Limb (tissue), 2 donors: ENCODE results near the gene SIRT7.
A peak's percentile ranks its signal among the peaks of the same experiment; 100 is the strongest.
"Not testable (repeated sequence)": the region's sequence is repeated elsewhere in the genome, so short reads cannot be mapped to it uniquely, and the experiment has no call there.

Source experiments
- DNase-seq, 2 donors: peaks; one replicate each; pipeline ENCODE4 v3.0.0-alpha.2; 2016; ENCODE audit errors: extremely low spot score in 2 of 2

SIRT7 gene

DNA sequence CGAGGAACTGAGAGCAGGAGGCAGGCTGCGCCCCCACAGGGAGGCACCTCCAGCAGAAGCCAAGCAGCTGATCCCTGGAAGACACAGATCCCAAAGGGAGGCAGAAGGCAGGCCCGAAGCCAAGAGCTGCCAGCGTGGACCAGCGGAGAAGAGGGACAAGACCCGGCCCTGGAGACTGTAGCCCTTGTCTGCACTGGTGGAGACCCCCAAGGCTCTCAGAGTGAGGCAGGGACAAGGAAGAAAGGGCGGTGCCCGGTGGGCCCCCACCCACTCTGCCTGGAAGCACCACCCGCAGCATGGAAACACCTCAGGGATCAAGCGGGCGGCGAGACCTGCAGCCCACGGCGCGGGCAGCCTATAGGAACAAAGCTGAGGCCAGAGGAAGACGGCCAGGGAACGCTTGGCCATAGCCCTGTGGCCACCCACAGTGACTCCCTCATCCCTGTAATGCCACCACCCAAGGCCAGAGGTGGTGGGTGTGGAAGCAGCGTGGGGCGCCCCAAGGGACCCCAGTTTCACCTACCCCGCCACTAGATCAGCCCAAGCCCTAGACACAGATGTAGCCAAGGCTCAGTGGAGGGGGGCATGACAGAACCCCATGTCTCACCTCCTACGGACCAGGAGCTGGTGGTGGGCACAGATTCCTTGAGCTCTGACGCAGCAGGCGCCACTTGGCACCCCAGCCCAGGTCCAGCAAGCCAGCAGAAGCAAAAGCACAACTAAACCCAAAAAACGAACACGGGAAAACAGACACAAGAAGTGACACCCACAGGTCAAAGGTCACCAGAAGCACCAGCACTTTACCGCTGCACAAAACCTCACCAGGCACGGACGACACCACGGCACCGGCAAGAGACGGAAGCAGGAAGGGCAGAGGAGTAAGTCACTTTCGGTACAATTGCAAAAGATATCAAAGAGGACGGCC is 2.9 kb upstream of the SIRT7 start:
- DNase-seq: no peak

DNA sequence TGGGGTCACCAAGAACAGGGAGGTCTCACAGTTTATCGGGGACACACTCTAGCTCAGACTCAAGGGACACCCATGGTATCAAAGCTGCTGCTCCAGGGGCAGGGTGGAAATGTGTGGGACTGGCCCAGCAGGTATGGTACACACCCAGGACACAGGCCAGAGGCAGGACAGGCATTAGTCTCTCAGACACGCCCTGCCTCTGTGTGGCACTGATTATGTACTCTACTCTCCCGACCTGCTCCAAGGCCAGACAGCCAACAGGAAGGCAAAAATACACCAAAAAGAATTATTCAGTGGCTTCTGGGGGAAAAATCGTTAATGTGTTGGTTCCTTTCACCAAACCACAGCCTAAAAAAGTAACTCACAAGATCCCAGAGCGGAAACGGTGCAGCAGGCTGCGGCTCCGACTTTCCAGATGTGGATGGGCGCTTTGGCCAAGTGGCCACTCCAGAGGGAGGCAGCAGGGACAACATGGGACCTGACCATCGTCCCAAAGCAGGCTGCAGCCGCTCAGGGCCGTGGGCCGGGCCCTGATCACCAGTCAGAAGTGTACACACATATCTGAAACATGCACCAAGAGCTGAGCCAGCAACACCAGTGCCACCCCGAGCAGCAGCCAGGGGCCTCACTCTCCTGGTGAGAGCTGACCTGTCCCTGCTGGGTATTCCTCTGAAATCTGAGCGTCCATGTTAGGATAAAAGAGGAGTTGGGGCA is 1.0 kb upstream of the SIRT7 start:
- DNase-seq: no peak

DNA sequence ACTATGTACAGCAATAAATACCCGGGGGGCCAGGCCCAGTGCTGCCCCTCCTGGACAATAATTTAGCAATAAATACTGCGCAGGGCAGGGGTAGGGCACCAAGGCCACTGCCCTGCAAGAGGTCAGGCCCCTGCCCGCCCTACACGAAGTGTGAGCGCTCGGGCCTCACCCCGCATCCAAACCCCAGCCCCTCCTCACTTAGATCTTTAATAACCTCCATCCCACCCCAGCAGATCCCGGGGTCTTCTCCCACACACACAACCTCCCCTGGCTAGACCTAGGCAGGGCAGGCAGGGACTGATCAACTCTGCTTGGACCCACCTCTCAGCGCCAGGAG is 325 bp upstream of the SIRT7 start:
- DNase-seq: not testable (repeated sequence)

DNA sequence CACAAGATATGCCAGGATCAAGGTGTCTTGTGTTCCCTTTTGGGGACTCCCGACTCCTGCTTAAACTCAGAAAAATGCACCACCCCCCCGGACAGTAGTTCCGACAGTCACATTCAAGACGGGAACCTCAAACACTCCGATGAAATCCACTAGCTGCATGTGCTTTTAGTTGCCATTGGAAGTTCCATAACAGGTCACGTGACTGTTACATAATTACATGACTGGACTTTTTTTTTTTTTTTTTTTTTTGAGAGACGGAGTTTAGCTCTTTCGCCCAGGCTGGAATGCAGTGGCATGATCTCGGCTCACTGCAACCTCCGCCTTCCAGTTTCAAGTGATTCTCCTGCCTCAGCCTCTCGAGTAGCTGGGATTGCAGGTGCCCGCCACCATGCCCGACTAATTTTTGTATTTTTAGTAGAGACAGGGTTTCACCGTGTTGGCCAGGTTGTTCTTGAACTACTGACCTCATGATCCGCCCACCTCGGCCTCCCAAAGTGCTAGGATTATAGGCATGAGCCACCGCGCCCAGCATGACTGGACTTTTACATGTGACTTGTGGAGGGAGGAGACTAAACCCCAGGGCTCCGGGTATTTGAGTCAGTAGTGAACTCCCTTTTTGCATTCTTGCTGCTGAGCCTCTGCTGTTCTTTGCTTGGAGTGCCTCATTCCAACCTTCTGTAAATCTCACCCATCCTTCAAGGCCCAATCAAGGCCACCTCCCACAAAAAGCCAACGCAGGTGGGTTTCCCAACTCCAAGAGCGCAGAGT is 1.6 kb downstream of the SIRT7 start:
- DNase-seq: no peak

DNA sequence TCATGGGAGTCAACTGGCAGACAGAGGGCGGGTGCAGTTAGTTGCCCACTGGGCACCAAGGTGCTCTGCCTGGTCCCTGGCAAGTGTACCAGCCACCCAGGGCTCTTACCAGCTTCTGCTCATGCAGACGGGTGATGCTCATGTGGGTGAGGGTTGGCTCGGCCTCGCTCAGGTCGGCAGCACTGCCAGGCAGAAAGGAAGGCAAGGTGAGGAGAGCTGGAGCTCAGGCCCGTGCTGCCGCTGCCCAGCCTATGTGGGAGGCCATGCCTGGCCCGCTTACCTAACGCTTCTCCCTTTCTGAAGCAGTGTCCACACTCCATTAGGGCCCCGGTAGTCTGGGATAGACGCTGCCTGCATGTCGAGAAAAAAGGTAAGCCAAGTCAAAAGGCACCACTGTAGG is 2.6 kb downstream of the SIRT7 start:
- no peak for DNase-seq

DNA sequence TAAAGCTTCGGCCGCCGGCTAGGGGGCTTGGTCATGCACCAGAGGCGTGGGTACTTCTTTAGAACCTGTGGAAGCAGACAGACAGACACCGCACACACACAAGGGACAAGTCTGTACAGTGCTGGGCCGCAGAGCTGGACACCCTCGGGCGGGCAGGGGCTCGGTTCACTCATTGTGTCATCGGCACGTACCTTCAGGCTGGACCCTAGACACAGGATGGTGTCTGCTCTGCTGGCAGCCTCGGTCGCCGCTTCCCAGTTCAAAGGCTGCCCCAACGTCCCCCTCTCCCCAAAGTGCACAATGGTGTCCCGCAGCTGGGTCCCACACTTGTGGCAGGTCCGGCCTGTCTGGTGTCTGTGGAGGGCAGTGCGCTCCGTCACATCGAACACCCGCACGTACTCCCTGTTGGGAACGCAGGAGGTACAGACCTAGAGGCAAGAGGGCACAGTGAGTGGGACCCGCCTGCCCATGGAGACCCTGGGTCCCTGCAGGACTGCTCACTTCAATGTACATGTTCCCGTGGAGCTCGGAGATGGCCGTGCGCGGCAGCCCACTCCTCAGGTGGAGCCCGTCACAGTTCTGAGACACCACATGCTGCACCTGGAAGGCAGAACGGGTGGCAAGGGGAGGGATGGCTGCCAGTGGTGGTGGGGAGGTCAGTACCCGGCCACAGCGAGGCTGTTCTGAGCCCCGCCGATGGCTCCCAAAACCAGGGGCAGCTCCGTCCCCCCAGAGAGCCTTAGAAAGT is 3.7 kb downstream of the SIRT7 start:
- DNase-seq: no peak

GRCh38 chr17:81913394-81914102 is 4.4 kb downstream of the SIRT7 start:
- DNase-seq: no peak

DNA sequence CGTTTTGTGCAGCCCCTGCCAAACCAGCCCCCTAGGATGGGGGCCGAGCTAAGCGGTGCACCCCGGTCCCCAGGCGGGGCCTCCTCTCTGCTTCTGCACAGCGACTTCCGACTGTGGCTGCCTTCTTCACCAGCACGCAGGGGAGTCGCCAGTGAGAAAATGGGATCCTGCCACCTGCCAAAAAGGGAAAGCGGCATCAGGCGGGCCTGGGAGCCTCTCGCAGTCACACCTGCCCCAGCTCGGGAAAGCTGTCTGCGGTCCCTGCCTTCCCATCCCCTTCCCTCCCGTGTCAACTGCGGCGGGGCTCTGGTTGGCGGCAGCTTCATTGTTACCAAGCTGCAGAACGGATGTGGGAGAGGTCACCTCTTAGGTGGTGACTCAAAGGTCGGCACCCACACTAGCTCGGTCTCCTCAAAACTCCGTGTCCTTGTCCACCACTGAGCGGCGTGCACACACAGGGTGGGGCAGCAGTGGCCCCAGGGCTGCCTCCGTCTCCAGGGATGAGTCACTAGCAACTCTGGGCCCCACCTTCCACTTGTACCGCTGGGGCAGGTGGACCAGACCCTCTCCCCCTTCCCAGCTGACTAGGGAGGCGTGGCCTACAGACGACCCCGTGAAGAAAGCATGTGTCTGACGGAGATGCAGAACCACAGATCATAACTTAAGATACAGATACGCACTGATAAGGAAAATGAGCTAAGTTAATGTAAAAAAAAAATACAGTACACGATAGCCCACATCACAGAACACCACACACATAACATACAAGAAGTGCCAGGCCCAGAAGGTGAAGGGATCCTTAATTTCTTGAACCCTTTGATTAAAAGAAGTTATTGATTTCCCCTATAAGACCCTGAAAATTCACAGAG is 5.3 kb downstream of the SIRT7 start:
- no peak for DNase-seq

DNA sequence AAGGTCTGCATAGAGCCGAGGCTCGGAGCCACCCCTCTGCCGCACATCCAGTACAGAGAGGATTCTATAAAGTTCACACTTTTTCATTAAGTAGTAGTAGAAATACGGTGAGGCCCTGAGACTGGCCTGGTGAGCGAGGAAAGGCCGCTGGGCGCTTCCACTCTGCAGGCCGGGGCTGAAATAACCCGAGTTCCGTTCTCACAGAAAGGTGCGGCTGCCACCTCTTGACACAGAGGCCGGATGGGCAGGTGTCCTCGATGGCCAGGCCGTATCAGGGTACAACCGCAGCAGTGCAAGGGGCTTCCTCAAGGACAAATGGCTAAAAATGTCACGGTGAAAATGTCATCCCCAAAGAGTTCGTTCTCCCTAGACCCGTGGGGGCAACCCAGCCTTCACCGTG is 6.0 kb downstream of the SIRT7 start:
- DNase-seq: no peak

DNA sequence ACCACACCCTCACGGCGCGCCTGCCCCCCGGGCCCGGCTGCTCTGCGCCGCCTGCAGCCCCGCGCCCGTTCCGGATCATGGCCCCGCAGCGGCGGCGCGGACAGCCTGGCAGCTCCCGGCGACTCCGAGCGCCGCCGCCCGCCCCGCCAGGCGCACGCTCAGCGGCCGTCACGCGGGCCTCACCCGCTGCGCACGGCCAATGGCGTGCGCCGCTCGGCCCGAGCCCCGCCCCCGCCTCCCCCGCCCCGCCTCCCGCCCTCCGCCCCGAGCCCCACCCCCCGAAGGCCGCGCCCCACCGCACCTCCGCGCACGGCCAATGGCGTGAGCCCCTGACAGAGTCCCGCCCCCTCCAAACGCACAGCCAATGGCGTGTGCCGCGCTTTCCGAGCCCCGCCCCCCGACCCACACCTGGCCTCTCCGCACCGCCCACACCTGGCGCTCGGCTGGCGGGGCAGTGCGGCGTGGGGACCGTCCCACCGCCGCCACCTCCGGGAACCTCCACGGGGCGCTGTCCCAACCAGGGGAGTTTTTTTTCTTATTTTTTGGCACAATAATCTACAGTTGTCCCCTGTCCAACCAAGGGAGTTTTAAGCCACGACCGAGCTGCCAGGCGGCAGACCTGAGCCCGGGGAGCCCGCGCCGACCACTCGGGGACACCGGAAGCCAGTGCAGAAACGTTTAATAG is 6.6 kb downstream of the SIRT7 start, which contains the start of gene PCYT2:
Gene PCYT2, minus strand, starts transcription at position 123 of the 685 bp plus-strand sequence. Its CDS starts 44 bp downstream, at position 79.
- DNase-seq: peak; percentile 75 to 94

- no peak for DNase-seq
These were observed 7.1 kb downstream of the SIRT7 start for GRCh38 chr17:81910840-81911276.

DNA sequence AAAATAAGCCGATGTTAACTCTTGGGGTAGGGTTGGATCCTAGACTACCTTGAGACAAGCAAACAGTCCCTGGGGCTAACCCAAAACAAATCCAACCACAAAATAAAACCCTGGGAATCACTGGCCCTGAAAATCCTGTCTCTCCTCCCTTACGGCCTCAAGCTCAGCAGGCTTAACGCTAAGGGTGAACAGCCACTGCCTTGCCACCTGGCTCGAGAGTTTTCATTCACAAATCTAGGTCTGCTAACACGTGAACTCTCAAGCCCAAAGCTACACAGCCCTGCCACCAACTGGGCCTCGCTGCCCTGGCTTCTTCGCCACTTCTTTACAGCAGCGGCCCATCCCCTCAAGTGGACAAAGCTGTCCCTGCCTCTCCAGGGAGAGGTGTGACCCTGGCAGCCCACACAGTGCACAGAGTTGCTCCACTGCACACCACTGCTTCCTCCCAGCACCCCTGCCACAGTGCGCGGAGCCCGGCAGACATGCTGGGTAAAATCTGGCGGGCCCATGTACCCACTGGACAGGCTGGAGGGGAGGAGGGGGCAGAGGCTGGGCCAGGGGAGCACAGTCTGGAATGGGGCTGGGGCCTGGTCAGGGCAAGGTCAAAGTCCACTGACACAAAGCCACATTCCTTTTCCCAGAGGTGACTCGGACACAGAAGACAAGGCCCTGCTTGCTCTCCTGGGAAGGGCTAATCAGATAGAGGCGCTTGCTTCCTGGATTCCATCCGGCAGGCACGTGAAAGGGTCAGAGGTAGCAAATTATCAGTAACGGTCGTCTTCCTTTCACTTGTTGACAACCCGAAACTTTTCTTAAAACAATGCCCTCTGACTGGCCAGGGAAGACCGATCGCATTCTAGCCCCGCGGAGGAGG is 7.8 kb downstream of the SIRT7 start:
- no peak for DNase-seq

DNA sequence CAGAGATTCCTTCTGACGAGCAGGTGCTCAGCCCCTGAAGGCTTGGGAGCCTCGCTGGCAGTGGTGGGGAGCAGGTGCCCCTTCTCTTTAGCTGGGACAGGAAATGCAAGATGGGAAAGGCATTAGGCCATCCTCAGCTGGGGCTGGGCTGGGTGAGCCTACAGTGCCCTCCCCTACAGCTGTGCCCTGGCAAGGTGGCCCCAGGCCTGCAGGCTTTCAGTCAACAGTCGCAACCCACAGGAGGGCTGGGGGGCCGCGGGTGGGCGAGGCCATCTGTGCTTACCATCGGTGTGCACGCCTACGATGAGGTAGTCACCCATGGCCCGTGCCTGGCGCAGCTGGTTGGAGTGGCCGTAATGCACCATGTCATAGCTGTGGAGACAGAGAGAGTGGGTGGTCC is 8.7 kb downstream of the SIRT7 start:
- no peak for DNase-seq

DNA sequence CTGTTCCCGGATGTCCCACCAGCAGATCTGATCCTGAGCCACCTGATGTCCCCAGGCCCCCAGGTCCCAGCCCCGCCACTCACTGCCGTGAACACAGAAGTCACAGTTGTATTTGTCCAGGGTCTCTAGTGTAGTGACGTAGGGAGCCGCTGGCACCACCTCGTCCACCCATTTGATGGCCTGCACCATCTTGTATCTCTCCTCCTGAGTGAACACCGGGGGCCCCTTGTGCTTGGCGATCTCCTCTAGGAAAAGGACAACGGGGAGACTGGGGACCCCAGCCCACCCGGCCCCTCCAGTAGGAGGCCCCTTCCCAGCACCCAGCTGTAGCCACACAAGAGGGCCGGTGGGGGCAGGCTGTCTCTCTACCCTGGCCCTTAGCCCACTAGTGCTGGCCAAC is 9.2 kb downstream of the SIRT7 start:
- DNase-seq: no peak

DNA sequence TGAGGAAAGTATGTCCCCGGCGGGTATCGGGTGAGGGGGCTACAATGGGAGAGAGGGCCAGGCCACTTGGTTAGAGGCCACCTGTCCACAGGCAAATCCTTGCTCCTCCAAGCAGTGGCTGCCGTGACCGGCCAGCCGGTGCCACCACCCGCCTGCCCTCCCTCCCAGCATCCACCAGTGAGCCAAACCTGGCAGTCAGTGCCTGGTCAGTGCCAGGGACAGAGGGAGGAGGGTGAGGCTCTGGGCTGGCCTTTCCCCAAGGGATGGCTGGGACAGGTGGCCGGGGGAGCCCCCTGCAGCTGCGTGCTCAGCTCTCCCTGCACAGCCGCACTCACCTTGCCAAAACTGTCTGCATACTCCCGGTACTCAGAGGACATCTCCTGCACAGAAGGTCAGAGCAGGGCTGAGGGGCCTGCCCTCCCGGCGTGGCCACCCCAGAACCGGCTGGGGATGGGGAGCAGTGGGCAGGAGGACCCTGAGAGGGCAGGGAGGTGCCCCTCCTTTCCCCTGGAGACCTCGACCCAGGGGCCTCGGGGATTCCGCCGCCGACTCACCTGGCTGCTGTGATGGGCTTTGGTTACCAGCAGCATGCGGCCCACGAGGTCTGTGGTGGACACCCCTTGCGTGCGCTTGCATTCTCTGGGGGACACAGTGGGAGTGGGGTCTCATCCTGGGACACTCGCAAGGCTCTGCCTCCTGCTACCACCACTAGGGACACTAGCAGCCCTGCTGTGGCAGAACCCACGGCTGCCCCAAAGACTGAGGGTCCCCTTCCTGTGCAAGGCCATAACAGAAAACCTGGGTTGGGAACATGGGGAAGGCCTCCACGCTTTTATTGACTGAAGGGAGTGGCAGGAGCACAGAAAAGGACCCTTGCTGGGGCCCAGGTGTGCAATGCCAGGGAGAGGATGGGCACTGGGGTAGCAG is 10.5 kb downstream of the SIRT7 start:
- DNase-seq: no peak

- no peak for DNase-seq
These were observed 11.3 kb downstream of the SIRT7 start for GRCh38 chr17:81906476-81907218.
